Measurements from ENCODE around the gene UGT2A1.

Gene UGT2A1

DNA sequence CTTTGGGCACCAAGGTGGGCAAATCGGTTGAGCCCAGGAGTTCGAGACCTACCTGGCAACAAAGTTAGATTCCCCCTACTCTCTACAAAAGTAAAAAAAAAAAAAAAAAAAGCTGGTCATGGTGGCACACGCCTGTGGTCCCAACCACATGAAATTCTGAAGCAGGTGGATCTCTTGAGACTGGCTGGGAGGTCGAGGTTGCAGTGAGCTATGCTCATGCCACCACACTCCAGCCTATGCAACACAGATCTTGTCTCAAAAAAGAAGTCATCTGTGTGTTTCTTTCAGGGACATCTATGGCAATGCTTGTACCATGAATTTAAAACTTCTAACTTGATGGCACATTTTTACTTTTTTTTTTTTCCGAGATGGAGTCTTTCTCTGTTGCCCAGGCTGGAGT lies 68.9 kb downstream of the UGT2A1 start:
- DNase-seq: no peak

DNA sequence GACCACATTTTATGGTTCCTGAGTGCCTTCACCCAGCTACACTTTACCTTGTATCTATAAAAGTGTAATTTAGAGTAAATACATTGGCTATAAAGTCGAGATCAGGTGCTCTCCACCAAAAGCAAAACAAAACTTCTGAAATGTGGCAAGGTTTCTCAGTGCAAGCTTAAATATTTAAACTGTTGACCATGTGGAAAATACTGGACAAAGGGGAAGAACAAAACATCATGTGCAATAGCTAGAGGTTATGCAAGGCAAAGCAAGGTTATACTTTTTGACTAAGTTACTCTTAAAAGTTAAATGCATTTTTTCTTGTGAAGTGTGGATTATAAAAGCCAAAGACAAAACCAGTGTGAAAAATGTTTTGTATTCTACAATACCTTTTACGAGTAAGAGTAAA lies 69.5 kb downstream of the UGT2A1 start:
- DNase-seq: no peak

- no peak for DNase-seq
Measured at GRCh38 chr4:69577245-69577644, 75.8 kb downstream of the UGT2A1 start.

GRCh38 chr4:69576251-69576877 lies 76.7 kb downstream of the UGT2A1 start:
- no peak for DNase-seq

- no peak for DNase-seq
Measured at GRCh38 chr4:69568787-69569186, 84.3 kb downstream of the UGT2A1 start.

- DNase-seq: no peak
Measured at GRCh38 chr4:69563424-69563823, 89.6 kb downstream of the UGT2A1 start.

GRCh38 chr4:69549651-69550050 lies 103.4 kb downstream of the UGT2A1 start:
- no peak for DNase-seq

DNA sequence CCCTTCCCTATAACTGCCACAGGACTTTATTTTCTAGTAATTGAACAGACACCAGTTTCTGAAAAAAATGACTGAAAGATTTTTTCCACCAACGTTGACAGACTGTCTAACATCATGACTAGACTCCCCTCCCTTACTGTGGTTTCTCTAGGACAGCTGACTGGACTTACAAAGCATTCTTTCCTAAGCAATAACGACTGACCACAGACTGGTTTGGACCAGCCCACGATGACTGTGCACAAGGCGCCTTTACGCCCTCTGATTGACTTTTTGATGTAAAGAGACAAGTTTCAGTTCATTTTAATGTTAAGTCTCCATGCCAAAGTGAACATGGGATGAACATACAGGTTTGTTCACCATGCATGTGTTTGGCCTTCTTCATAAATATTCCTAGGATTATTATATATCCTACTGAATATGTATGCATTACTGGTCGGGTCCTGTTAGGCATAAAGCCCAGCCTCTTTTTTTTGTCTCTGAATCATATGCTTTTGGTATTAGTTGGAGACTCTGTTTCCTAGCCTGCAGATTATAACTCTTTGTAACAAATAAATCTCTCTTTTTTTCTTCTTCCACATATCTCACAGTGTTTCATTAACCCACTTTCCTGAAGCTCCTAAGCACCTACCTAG lies 106.8 kb downstream of the UGT2A1 start:
- no peak for DNase-seq
